Cerebellar cortex (tissue), 1 donor: ENCODE measurements around the gene TPX2.

ENCODE experiments used
- DNase-seq: peaks from one replicate; pipeline ENCODE4 v3.0.0-alpha.2; 2015; ENCODE audit warnings: low spot score

The TPX2 gene

GRCh38 chr20:31706607-31707257 is 32.4 kb upstream of the TPX2 start:
- DNase-seq, result no peak

GRCh38 chr20:31707258-31707615 is 31.9 kb upstream of the TPX2 start:
- no peak for DNase-seq

GRCh38 chr20:31707994-31708735 is 30.9 kb upstream of the TPX2 start:
- peak; percentile 42 for DNase-seq

GRCh38 chr20:31708736-31709534 is 30.2 kb upstream of the TPX2 start:
- DNase-seq, result no peak

GRCh38 chr20:31709939-31710338 is 29.2 kb upstream of the TPX2 start:
- DNase-seq, result no peak

- DNase-seq, result peak; percentile 65
Measured at GRCh38 chr20:31710423-31711108, 28.5 kb upstream of the TPX2 start.

GRCh38 chr20:31711179-31712111 is 27.6 kb upstream of the TPX2 start:
- no peak for DNase-seq

- peak; percentile 66 for DNase-seq
Measured at GRCh38 chr20:31712112-31712553, 27.0 kb upstream of the TPX2 start.

- peak; percentile 59 for DNase-seq
Measured at GRCh38 chr20:31712564-31713311, 26.4 kb upstream of the TPX2 start.

GRCh38 chr20:31713312-31714273 is 25.5 kb upstream of the TPX2 start:
- DNase-seq, result peak; percentile 41

GRCh38 chr20:31715766-31716165 is 23.3 kb upstream of the TPX2 start:
- no peak for DNase-seq

GRCh38 chr20:31716351-31716750 is 22.7 kb upstream of the TPX2 start:
- no peak for DNase-seq

GRCh38 chr20:31716818-31717477 is 22.1 kb upstream of the TPX2 start:
- DNase-seq, result peak; percentile 36

GRCh38 chr20:31717478-31718201 is 21.4 kb upstream of the TPX2 start:
- no peak for DNase-seq

GRCh38 chr20:31718952-31719643 is 20.0 kb upstream of the TPX2 start:
- peak; percentile 50 for DNase-seq

- no peak for DNase-seq
Measured at GRCh38 chr20:31719644-31720485, 19.2 kb upstream of the TPX2 start.
